HG02571 (cell line): Measurements from ENCODE around the gene GPHN.

Source experiments
- ATAC-seq: cut with Tn5 transposase; IDR thresholded peaks from one replicate; pipeline ENCODE4 v1.9.1; 2021; ENCODE audit warnings: mild to moderate bottlenecking, moderate library complexity; ENCODE audit not compliant: unreplicated experiment

The GPHN gene

GRCh38 chr14:67195279-67195678, 687.3 kb downstream of the GPHN start:
- no peak for ATAC-seq

- ATAC-seq, result no peak
These were observed 691.1 kb downstream of the GPHN start for GRCh38 chr14:67199016-67199415.

- no peak for ATAC-seq
These were observed 699.9 kb downstream of the GPHN start for GRCh38 chr14:67207810-67208209.

- ATAC-seq, result no peak
These were observed 710.2 kb downstream of the GPHN start for GRCh38 chr14:67218126-67218525.

- no peak for ATAC-seq
These were observed 713.5 kb downstream of the GPHN start for GRCh38 chr14:67221248-67221981.

GRCh38 chr14:67221982-67222328, 714.0 kb downstream of the GPHN start:
- ATAC-seq, result no peak

- ATAC-seq, result no peak
These were observed 717.6 kb downstream of the GPHN start for GRCh38 chr14:67225523-67225922.

- ATAC-seq, result no peak
These were observed 720.5 kb downstream of the GPHN start for GRCh38 chr14:67228325-67228984.
